ENCODE measurements around the gene LEKR1. TPM values are rescaled to one million over a fixed set of nuclear protein-coding genes. Genes with fewer than 3 reads are reported as not detected.

The LEKR1 gene
- total and polyA plus RNA-seq, 3 donors from 2014 or later: 9.7 to 23.0 (median 22.9) TPM

DNA sequence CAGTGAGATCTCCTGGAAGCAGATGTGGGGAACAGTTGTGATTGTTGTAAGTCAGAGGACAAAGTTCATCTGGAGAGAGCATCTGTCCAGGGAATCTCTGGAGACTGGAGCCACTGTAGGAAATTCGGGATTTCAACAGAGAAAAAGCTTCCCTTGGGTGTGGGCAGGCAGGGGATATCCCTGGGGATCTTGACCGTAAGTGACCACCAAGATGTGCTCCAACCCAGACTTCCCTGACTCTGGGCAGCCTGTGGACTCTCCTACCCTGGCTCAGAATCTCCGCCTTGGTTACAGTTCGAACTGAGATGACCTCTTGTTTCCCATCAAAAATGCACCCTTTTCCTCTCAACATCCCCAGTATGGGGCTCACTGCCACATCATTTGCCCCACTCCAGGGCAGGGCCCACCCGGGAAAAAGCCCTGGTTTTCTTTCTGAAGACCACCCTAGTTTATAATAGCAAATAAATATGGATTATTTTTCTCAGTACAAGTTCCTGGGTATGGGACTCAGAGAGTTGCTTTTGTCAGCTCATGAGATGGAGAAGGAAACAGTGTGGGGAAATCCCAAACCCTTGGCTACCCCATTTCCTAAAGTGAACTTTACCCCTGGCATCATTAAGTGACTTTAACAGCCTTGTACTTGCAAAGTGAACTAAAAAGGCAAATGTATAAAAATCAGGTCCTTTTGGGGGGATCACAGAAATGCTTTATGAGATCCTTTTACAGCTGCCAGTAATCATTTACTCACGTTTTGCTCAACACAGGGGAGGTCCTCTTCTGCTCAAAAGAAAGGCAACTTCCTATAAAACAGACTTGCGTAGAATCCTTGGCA is 243.9 kb downstream of the LEKR1 start:
- no peak for DNase-seq
- TF ChIP-seq CTCF (IDR thresholded peaks at IDR 0.05) (no peak), POLR2A (IDR thresholded peaks at IDR 0.05) (no peak)

GRCh38 chr3:157070678-157070999 is 244.5 kb downstream of the LEKR1 start:
- WGBS, 2 donors: 63% methylated on average over 1 to 2 of the region's 2 CpGs
- H3K36me3 ChIP-seq (ENCODE audit: low read depth, missing control alignments): no peaks in the 10 kb centered on the region
- peaks cover 4% of the 10 kb centered on the region for H3K4me1 ChIP-seq
- H3K9me3 ChIP-seq: no peaks in the 10 kb centered on the region
- H3K4me3 ChIP-seq: no peak overlapping the region
- no peak overlapping the region for H3K27ac ChIP-seq
- TF ChIP-seq POLR2A (IDR thresholded peaks at IDR 0.05) (no peak), CTCF (IDR thresholded peaks at IDR 0.05) (no peak)
- no peaks in the 10 kb centered on the region for H3K27me3 ChIP-seq
- intact Hi-C loops (cut with DNase I; ENCODE audit: low total_unique reads): no loop called here
- no peak for DNase-seq

More for the DNA sequence above, 243.9 kb downstream of the LEKR1 start:
- no peaks in the 10 kb centered on the region for H3K27me3 ChIP-seq
- H3K4me1 ChIP-seq: peaks cover 4% of the 10 kb centered on the region
- no peaks in the 10 kb centered on the region for H3K36me3 ChIP-seq (ENCODE audit: low read depth, missing control alignments)
- H3K4me3 ChIP-seq: no peak overlapping the region
- H3K9me3 ChIP-seq: no peaks in the 10 kb centered on the region
- WGBS, 2 donors: 76 to 77% methylated on average over 7 of the region's 7 CpGs
- H3K27ac ChIP-seq: no peak overlapping the region
- intact Hi-C loops (cut with DNase I; ENCODE audit: low total_unique reads): no loop called here

- no peak for TF ChIP-seq CTCF (IDR thresholded peaks at IDR 0.05)
- no peak for TF ChIP-seq POLR2A (IDR thresholded peaks at IDR 0.05)
- no peaks in the 10 kb centered on the region for H3K36me3 ChIP-seq (ENCODE audit: low read depth, missing control alignments)
- DNase-seq: no peak
- no peak overlapping the region for H3K27ac ChIP-seq
- intact Hi-C loops (cut with DNase I; ENCODE audit: low total_unique reads): no loop called here
- H3K4me3 ChIP-seq: no peak overlapping the region
- H3K4me1 ChIP-seq: peaks cover 4% of the 10 kb centered on the region
- WGBS, 2 donors: 94 to 98% methylated on average over 2 of the region's 2 CpGs
- H3K9me3 ChIP-seq: no peaks in the 10 kb centered on the region
- no peaks in the 10 kb centered on the region for H3K27me3 ChIP-seq
Measured at GRCh38 chr3:157071744-157072525, 245.8 kb downstream of the LEKR1 start.

- no peaks in the 10 kb centered on the region for H3K27me3 ChIP-seq
- WGBS, 2 donors: 69 to 70% methylated on average over 4 of the region's 4 CpGs
- DNase-seq: no peak
Measured at GRCh38 chr3:157073810-157074209, 247.7 kb downstream of the LEKR1 start.

More at GRCh38 chr3:157073810-157074209, 247.7 kb downstream of the LEKR1 start:
- peaks cover 4% of the 10 kb centered on the region for H3K4me1 ChIP-seq
- H3K4me3 ChIP-seq: no peak overlapping the region
- no peaks in the 10 kb centered on the region for H3K9me3 ChIP-seq
- TF ChIP-seq CTCF (IDR thresholded peaks at IDR 0.05) (no peak), POLR2A (IDR thresholded peaks at IDR 0.05) (no peak)
- intact Hi-C loops (cut with DNase I; ENCODE audit: low total_unique reads): no loop called here
- no peak overlapping the region for H3K27ac ChIP-seq
- H3K36me3 ChIP-seq (ENCODE audit: low read depth, missing control alignments): no peaks in the 10 kb centered on the region

Measured in testis (tissue), 3 donors.